K562 (cell line): ENCODE results near the gene SPTBN2. TPM values are rescaled to one million over a fixed set of nuclear protein-coding genes. Genes with fewer than 3 reads are reported as not detected.
A peak's percentile ranks its signal among the peaks of the same experiment; 100 is the strongest.

Experiments used
- AFF1 ChIP-seq, 2 experiments: fragments of 450-650 bp; IDR thresholded peaks; 2 replicates each; pipeline ENCODE4 v1.6.1; 2018; ENCODE audit warnings: mild to moderate bottlenecking in 2 of 2, low read depth in 1 of 2; ENCODE audit not compliant: partially characterized antibody in 2 of 2
- BRD4 ChIP-seq: fragments of 200-600 bp; sonication (generic); IDR thresholded peaks from 2 replicates; pipeline ENCODE4 v1.6.1; 2017; ENCODE audit warnings: inconsistent platforms
- C11orf30 ChIP-seq: fragments of 450-650 bp; IDR thresholded peaks from 2 replicates; pipeline ENCODE4 v1.6.1; 2016; ENCODE audit warnings: low read depth, mild to moderate bottlenecking
- ESRRB ChIP-seq: fragments of 250-450 bp; sonication (Bioruptor Pico); IDR thresholded peaks from 2 replicates; pipeline ENCODE4 v1.5.0; 2020; ENCODE audit warnings: mild to moderate bottlenecking, moderate library complexity, borderline replicate concordance
- MNT ChIP-seq, 2 experiments: fragments of 450-650 bp; conservative IDR thresholded peaks; 2 replicates each; pipeline ENCODE4 v1.6.1; 2017; ENCODE audit warnings: mild to moderate bottlenecking in 2 of 2, moderate library complexity in 2 of 2
- MTA3 ChIP-seq: fragments of 450-650 bp; formaldehyde crosslinking; IDR thresholded peaks from 2 replicates; pipeline ENCODE4 v1.6.1; 2017; ENCODE audit warnings: mild to moderate bottlenecking, borderline replicate concordance
- NCOA4 ChIP-seq: fragments of 450-650 bp; IDR thresholded peaks from 2 replicates; pipeline ENCODE4 v1.6.1; 2018; ENCODE audit warnings: mild to moderate bottlenecking; ENCODE audit not compliant: partially characterized antibody
- NR2C1 ChIP-seq, 2 experiments: fragments of 450-650 bp; IDR thresholded peaks; 2 replicates each; pipeline ENCODE4 v1.6.1; 2017; ENCODE audit warnings: mild to moderate bottlenecking in 2 of 2, antibody characterized with exemption in 1 of 2, inconsistent platforms in 1 of 2, missing compliant biosample characterization in 1 of 2, missing genetic modification characterization in 1 of 2
- POLR2AphosphoS5 ChIP-seq: IDR thresholded peaks from 2 replicates; pipeline ENCODE4 v1.6.1; 2011; ENCODE audit warnings: mild to moderate bottlenecking, low read depth, low read length, moderate library complexity; ENCODE audit not compliant: control insufficient read depth, insufficient read depth
- RBM22 ChIP-seq: fragments of 200-400 bp; formaldehyde crosslinking; IDR thresholded peaks from 2 replicates; pipeline ENCODE4 v1.6.1; 2018; ENCODE audit warnings: low read length, low read depth; ENCODE audit not compliant: poor library complexity, severe bottlenecking
- SMARCC2 ChIP-seq: fragments of 450-650 bp; IDR thresholded peaks from 2 replicates; pipeline ENCODE4 v1.6.1; 2017; ENCODE audit warnings: antibody characterized with exemption, moderate library complexity, mild to moderate bottlenecking, low read depth
- SNRNP70 ChIP-seq: fragments of 200-400 bp; formaldehyde crosslinking; optimal IDR thresholded peaks from 2 replicates; pipeline ENCODE3; 2017; ENCODE audit warnings: low read depth, low read length
- SOX6 ChIP-seq: fragments of 450-650 bp; IDR thresholded peaks from 2 replicates; pipeline ENCODE4 v1.6.1; 2014; ENCODE audit warnings: mild to moderate bottlenecking
- SRF ChIP-seq, 2 experiments: fragments of 250-450, 450-650 bp in 1 of 2; sonication (Bioruptor Pico) in 1 of 2; sonication (generic) in 1 of 2; formaldehyde crosslinking; IDR thresholded peaks; 2 replicates each; pipeline versions ENCODE4 v1.5.0 to v1.5.1; 2020 to 2022; ENCODE audit warnings: mild to moderate bottlenecking in 1 of 2, missing genetic modification reagents in 1 of 2
- TOE1 ChIP-seq, 2 experiments: fragments of 450-650 bp in 1 of 2; sonication (generic) in 1 of 2; formaldehyde crosslinking in 1 of 2; IDR thresholded peaks; 2 replicates each; pipeline versions ENCODE4 v1.7.1 to v1.8.0; 2016 to 2022; ENCODE audit warnings: borderline replicate concordance in 2 of 2, mild to moderate bottlenecking in 2 of 2, antibody characterized with exemption in 1 of 2, inconsistent platforms in 1 of 2, low read depth in 1 of 2, missing genetic modification reagents in 1 of 2, moderate library complexity in 1 of 2
- ZBTB17 ChIP-seq: fragments of 450-650 bp; formaldehyde crosslinking; IDR thresholded peaks from 2 replicates; pipeline ENCODE4 v1.4.0; 2020; ENCODE audit warnings: mild to moderate bottlenecking
- ZNF134 ChIP-seq: fragments of 250-450 bp; sonication (Bioruptor Pico); conservative IDR thresholded peaks from 2 replicates; pipeline ENCODE4 v1.4.0; 2020
- ZNF583 ChIP-seq: fragments of 250-450 bp; sonication (Bioruptor Pico); IDR thresholded peaks from 2 replicates; pipeline ENCODE4 v1.4.0; 2020
- polyA plus RNA-seq, 8 experiments: library from polyadenylated mRNA; depleted of rRNA in 4 of 8; stranded (reverse) in 5 of 8; unstranded in 3 of 8; fragments of >200 nt; fragmentation: Nextera tagmentation in 2 of 8; fragmentation: Illumina TruSeq in 1 of 8; extraction: Ambion mirVana in 2 of 8; extraction: Trizol in 1 of 8; gene quantifications; 2 replicates each; pipeline versions ENCODE4 v1.2.1 to v1.2.3, GENCODE V29; 2011 to 2014; ENCODE audit warnings: inconsistent platforms in 1 of 8, missing spikeins in 1 of 8
- total RNA-seq, 7 experiments: library from RNA; depleted of rRNA in 6 of 7; stranded (reverse); fragments of >200 nt in 6 of 7; fragmentation: Illumina TruSeq in 2 of 7; extraction: Trizol in 2 of 7; gene quantifications; 2 replicates each; pipeline versions ENCODE4 v1.2.1 to v1.2.3, GENCODE V29; 2011 to 2021; ENCODE audit warnings: low replicate concordance in 1 of 7
- TF ChIP-seq, protein P1 (sequence below): IDR thresholded peaks from 2 replicates; pipeline ENCODE4 v1.6.1; 2014; ENCODE audit warnings: antibody characterized with exemption

SPTBN2 gene
- total and polyA plus RNA-seq, 9 of the 15 experiments (the other 6 are each of a cell fraction or from before 2014, with no cell fraction given) = 0.38 to 56.5 (median 19.7) TPM

DNA sequence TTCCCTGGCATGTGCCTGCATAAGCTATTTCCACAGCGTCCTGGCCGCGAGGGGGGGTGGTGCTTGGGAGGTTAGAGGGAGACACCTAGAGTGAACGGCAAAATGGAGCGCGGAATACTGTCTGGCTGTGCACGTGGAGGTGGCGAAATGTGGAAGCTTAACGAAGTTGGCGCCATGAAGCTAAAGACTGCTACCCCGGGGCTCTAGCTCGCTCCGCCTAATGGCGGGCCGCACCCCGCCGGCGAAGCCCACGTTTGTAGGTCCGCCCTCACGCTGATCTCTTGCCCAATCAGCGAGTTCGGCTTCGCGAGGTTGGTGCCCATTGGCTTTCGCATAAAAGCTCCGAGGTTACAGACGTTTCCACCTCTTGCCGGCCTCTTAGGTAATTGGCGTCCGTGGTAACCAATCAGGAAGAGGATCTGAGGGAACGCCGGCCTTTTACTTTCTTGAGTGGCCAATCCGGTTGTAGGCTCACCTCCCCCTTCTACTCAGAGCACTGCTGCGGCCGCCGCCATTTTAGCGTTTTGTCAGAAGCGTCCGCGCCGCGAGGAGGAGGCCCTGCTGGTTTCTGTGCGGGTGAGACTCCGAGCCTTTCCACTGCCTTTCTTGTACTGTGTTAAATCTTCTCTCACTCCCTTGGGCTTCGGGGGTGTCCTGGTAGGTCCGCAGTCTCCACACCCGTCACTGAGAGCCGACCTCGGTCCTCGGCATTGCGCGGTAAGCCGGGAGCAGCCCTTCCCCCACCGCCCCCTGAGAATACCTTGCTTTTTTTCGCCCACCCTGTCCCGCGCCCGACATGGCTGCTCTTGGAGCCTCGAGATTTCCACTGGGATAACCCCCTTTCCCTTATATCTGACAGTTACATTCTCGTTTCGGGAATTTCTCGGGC is 90.6 kb downstream of the SPTBN2 start, which contains the start of gene RBM4 (continued):
- TF ChIP-seq RBM22 (peak; percentile 92), POLR2AphosphoS5 (peak; percentile 67), SOX6 (0 out of 2 replicates have a peak, but pooled peaks have one; percentile 6), ZNF134 (CRISPR knock-in tag) (peak; percentile 64), SRF (CRISPR knock-in tag; IDR thresholded peaks at IDR 0.05) (peak; percentile 14 to 48; a peak in 1 of 4 replicates), AFF1 (IDR thresholded peaks at IDR 0.05; ENCODE audit: low read depth in 1 of 2, partially characterized antibody in 2 of 2) (no peak), ZNF583 (CRISPR knock-in tag) (0 out of 2 replicates have a peak, but pooled peaks have one; percentile 42), MTA3 (peak; percentile 76; the same call in 1 of the 2 replicates), ESRRB (peak; percentile 26; the same call in 1 of the 2 replicates), NCOA4 (no peak), SNRNP70 (no peak), NR2C1 (IDR thresholded peaks at IDR 0.05) (no peak), NR2C1 (tag; IDR thresholded peaks at IDR 0.05) (0 out of 2 replicates have a peak, but pooled peaks have one; percentile 15), SMARCC2 (no peak), ZBTB17 (peak; percentile 25; the same call in 1 of the 2 replicates), BRD4 (peak; percentile 87; the same call in 1 of the 2 replicates), TOE1 (IDR thresholded peaks at IDR 0.05; ENCODE audit: borderline replicate concordance) (no peak; the same call in 1 of the 2 replicates), TOE1 (CRISPR knock-in tag; IDR thresholded peaks at IDR 0.05; ENCODE audit: borderline replicate concordance, low read depth) (peak; percentile 70; the same call in 1 of the 2 replicates), MNT (conservative IDR thresholded peaks at IDR 0.05) (peak; percentile 89 to 91), C11orf30 (peak; percentile 46; the same call in 1 of the 2 replicates)
- TF ChIP-seq, protein P1, sequence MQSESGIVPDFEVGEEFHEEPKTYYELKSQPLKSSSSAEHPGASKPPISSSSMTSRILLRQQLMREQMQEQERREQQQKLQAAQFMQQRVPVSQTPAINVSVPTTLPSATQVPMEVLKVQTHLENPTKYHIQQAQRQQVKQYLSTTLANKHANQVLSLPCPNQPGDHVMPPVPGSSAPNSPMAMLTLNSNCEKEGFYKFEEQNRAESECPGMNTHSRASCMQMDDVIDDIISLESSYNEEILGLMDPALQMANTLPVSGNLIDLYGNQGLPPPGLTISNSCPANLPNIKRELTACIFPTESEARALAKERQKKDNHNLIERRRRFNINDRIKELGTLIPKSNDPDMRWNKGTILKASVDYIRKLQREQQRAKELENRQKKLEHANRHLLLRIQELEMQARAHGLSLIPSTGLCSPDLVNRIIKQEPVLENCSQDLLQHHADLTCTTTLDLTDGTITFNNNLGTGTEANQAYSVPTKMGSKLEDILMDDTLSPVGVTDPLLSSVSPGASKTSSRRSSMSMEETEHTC = no peak
